Measurements from ENCODE around the gene SIGLEC1.

Gene SIGLEC1

DNA sequence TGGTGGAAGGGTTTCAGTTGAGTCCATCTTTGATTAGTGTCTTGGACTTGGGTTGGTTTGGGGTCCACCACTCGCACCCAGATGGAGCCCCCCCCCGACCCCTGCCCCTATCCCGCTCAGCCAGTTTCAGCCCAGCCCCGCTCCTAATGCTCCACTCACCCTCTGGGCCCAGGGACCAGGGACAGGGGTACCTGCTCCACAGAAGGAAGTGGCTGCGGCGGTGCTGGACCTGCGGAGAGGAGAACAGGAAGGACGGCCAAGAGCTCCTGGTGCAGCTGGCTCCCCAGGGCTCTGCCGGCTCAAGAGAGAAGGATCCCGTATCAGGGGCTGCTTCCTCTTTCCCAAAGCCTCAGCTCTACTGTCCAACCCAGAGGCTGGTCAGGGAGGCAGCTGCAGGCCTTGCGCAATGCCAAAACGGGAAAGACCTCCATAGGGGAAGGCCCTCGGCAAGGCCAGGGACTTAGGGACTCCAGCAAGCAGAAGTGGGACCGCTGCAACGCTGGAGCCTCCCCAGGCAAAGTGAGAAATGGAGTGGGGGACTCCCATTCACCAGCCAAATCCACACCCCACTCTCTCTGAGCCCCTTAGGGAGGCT is at the start of gene SIGLEC1:
Gene SIGLEC1, minus strand, starts transcription at position 322 of the 595 bp plus-strand sequence. CDS start 5,472 bp downstream, outside the sequence.
- DNase-seq, result no peak

DNA sequence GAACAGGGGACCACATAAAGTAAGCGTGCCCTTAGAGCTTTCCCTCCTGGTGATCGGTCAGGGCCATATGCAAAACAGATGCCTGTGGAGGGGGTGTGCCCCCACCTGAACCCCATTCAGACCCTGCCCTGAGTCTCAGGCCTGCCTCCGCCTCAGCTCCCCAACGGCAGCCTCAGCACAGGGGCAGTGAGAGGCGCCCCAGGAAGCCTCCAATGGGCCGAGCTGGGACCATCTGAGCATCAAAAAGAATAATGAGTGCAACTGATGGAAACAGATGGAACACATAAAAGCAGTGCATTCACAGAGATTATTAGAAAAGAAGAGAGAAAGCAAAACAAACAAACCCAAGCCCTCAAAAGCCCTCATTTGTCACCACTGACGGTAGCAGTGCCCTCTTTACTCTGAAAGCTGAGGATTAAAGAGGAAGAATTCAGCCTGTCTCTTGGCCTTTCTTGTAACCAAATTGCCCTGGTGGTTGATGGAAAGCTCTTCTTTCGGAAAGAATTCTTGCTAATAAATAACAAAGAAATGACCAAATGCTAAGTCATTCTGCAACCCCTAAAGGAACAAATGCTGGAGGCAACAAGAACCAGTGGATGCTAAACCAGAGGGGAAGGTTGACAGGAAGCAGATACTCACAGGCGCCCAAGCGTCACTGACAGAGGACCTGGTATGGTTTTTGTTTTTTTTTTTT is 48.4 kb upstream of the SIGLEC1 start:
- H4K20me1 ChIP-seq (ENCODE audit: insufficient read depth, low read length), result no peaks in the 10 kb centered on the region
- H3K4me1 ChIP-seq (ENCODE audit: low read length), result no peaks in the 10 kb centered on the region
- no peaks in the 10 kb centered on the region for H3K9me3 ChIP-seq (replicated peaks; ENCODE audit: insufficient read depth, low read length)
- H3K4me2 ChIP-seq (ENCODE audit: low read depth, low read length), result no peak overlapping the region
- H3K9me2 ChIP-seq (replicated peaks; ENCODE audit: insufficient read depth, low read length), result no peaks in the 10 kb centered on the region
- H3F3A ChIP-seq (ENCODE audit: insufficient read depth, low read length), result no peaks in the 10 kb centered on the region
- no peak overlapping the region for H3K9ac ChIP-seq (ENCODE audit: low read length)
- no peak overlapping the region for H3K27ac ChIP-seq (ENCODE audit: low read length)
- H2AFZ ChIP-seq (ENCODE audit: low read length), result no peak overlapping the region
- no peaks in the 10 kb centered on the region for H3K36me3 ChIP-seq (replicated peaks; ENCODE audit: insufficient read depth, low read length)
- DNase-seq, result no peak
- H3K79me2 ChIP-seq (ENCODE audit: low read length), result 0 out of 2 replicates have a peak, but pooled peaks cover 2% of the 10 kb centered on the region
- TF ChIP-seq CTCF (IDR thresholded peaks at IDR 0.05; ENCODE audit: low read length), result no peak
- TF ChIP-seq EZH2 (optimal IDR thresholded peaks at IDR 0.05; ENCODE audit: low read depth, low read length), result no peak
- TF ChIP-seq EZH2phosphoT487 (IDR thresholded peaks at IDR 0.05; ENCODE audit: low read length), result no peak
- no peak overlapping the region for H3K4me3 ChIP-seq (ENCODE audit: low read length)
- H3K27me3 ChIP-seq (replicated peaks; ENCODE audit: insufficient read depth, low read length), result no peaks in the 10 kb centered on the region

More for the DNA sequence above, at the start of gene SIGLEC1:
- Histone ChIP-seq H3K4me2 (ENCODE audit: low read depth, low read length) (no peak within 1 kb of the TSS), H3K27ac (ENCODE audit: low read length) (no peak within 1 kb of the TSS), H2AFZ (ENCODE audit: low read length) (no peak within 1 kb of the TSS), H3K9me2 (replicated peaks; ENCODE audit: insufficient read depth, low read length) (no peaks in the 10 kb centered on the region), H3K9ac (ENCODE audit: low read length) (no peak within 1 kb of the TSS), H3K9me3 (replicated peaks; ENCODE audit: insufficient read depth, low read length) (no peaks in the 10 kb centered on the region), H3K36me3 (replicated peaks; ENCODE audit: insufficient read depth, low read length) (no peaks in the 10 kb centered on the region), H3K4me3 (ENCODE audit: low read length) (no peak within 1 kb of the TSS), H4K20me1 (ENCODE audit: insufficient read depth, low read length) (no peaks in the 10 kb centered on the region), H3F3A (ENCODE audit: insufficient read depth, low read length) (peaks cover 3% of the 10 kb centered on the region; the same call in 1 of the 2 replicates), H3K79me2 (ENCODE audit: low read length) (no peaks in the 10 kb centered on the region), H3K27me3 (replicated peaks; ENCODE audit: insufficient read depth, low read length) (no peaks in the 10 kb centered on the region), H3K4me1 (ENCODE audit: low read length) (peaks cover 12% of the 10 kb centered on the region)
- TF ChIP-seq CTCF (IDR thresholded peaks at IDR 0.05; ENCODE audit: low read length) (no peak), EZH2 (optimal IDR thresholded peaks at IDR 0.05; ENCODE audit: low read depth, low read length) (no peak), EZH2phosphoT487 (IDR thresholded peaks at IDR 0.05; ENCODE audit: low read length) (no peak)

GRCh38 chr20:3759884-3760283 is 47.5 kb upstream of the SIGLEC1 start:
- Histone ChIP-seq H4K20me1 (ENCODE audit: insufficient read depth, low read length) (no peaks in the 10 kb centered on the region), H3K9ac (ENCODE audit: low read length) (no peak overlapping the region), H3K79me2 (ENCODE audit: low read length) (no peaks in the 10 kb centered on the region), H2AFZ (ENCODE audit: low read length) (no peak overlapping the region), H3K9me3 (replicated peaks; ENCODE audit: insufficient read depth, low read length) (no peaks in the 10 kb centered on the region), H3K27ac (ENCODE audit: low read length) (no peak overlapping the region), H3K27me3 (replicated peaks; ENCODE audit: insufficient read depth, low read length) (no peaks in the 10 kb centered on the region), H3K4me3 (ENCODE audit: low read length) (no peak overlapping the region), H3F3A (ENCODE audit: insufficient read depth, low read length) (no peaks in the 10 kb centered on the region), H3K4me1 (ENCODE audit: low read length) (no peaks in the 10 kb centered on the region), H3K9me2 (replicated peaks; ENCODE audit: insufficient read depth, low read length) (no peaks in the 10 kb centered on the region), H3K36me3 (replicated peaks; ENCODE audit: insufficient read depth, low read length) (no peaks in the 10 kb centered on the region), H3K4me2 (ENCODE audit: low read depth, low read length) (no peak overlapping the region)
- DNase-seq, result no peak
- TF ChIP-seq CTCF (IDR thresholded peaks at IDR 0.05; ENCODE audit: low read length) (no peak), EZH2 (optimal IDR thresholded peaks at IDR 0.05; ENCODE audit: low read depth, low read length) (no peak), EZH2phosphoT487 (IDR thresholded peaks at IDR 0.05; ENCODE audit: low read length) (no peak)

All from MM.1S (cell line).